Activated CD8-positive, alpha-beta memory T cell treated with anti-CD3 and anti-CD28 coated beads for 48 hours (primary cell): ENCODE measurements around the gene NEURL1.
"Not testable (repeated sequence)": the region's sequence is repeated elsewhere in the genome, so short reads cannot be mapped to it uniquely, and the experiment has no call there.

ENCODE experiments used
- DNase-seq, 3 experiments: peaks; one replicate each; pipeline ENCODE4 v3.0.0-alpha.2; 2020; ENCODE audit warnings: low read depth in 2 of 3, low spot score in 2 of 3

The NEURL1 gene

DNA sequence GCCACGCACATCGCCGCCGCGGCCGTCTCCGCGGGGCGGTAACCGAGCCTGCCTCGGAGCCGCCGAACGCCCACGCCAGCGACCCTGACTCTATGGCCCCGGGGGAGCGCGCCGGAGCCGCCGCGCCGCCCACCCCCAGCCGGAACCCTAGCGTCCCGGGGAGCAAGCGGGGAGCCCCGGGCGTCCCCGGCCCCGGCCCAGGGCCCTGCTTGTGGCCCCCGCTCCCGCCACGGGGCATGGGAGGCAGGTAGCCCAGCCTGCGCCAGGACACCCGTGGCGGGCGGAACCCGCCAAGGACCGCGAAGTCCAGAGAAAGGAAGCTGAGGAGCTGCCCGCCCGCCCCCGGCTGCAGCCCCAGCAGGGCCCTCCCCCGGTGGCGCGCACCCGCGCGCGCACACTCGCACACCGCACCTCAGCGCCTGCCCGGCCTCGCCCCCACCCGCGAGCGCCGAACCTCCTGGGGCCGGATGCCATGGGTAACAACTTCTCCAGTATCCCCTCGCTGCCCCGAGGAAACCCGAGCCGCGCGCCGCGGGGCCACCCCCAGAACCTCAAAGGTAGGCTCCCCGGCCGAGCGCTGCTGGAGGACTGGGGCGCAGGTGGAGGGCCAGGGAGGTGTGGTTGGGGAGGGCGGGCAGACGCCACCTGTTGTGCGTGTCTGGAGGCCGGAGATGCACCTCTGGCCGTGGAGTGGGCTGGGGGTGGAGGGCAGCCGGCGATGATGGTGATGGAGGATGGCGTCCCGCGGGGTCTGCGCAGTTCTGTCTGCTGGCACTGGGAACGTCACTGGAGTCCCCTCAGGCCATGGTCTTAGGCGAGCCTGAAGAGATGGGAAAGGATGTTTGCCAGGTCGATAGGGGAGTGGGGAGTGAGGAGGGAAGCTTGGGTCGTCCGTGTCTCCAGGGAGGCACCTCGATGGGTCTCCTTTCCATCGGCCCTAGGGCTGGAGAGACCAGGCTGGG is 692 bp downstream of the NEURL1 start:
- DNase-seq: no peak

DNA sequence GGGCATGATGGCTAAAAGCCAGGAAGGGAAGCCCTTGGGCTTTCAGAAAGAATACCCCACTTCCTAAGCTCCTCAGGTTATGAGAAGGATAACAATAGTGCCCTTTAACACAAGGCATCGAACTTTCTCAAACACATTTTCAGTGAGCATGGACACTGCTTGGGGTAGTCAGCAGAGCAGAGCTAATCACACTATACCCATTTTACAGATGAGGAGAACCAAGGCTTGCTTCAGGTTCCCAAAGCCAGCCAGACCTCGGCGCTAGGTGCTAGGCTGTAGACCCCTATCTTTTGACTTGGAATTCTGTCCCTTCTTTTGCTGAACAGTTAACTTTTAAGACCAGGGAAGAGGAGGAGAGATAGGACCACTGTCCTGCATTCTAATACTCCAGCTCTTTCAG is 1.8 kb downstream of the NEURL1 start:
- no peak for DNase-seq

DNA sequence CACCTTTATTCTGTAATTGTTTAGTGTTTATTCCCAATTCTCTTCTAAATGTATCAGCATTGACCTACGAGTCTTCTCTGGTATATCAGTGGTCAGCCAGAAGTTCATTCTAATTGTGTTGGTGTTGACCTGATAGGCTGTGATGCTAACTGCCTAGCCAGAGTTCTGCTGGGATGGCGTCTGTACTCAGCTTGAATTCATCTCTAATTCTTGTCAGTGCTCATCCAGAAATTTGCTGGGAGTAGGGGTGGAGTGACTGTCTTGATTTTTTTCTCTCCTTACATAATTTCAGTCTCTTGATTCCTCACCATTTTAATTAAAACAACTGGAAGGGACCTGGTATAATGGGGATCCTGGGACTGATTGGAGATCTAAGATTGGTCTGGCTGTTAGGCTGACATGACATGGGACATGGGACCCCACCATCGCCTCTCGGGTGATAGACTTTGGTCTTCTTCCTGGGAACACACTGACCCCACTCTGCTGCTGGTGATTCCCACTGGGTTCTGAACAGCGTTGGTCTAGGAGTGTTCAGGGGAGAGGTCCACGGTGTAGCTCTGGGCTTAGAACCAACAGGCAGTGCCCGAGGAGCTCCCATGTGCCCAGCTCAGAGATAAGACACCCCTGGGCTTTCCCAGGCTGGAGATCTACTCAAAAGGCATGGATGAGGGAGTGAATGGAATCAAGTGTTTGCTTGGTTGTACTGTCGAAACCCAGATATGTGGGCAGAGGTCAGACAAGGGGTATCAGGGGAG is 3.8 kb downstream of the NEURL1 start:
- no peak for DNase-seq

DNA sequence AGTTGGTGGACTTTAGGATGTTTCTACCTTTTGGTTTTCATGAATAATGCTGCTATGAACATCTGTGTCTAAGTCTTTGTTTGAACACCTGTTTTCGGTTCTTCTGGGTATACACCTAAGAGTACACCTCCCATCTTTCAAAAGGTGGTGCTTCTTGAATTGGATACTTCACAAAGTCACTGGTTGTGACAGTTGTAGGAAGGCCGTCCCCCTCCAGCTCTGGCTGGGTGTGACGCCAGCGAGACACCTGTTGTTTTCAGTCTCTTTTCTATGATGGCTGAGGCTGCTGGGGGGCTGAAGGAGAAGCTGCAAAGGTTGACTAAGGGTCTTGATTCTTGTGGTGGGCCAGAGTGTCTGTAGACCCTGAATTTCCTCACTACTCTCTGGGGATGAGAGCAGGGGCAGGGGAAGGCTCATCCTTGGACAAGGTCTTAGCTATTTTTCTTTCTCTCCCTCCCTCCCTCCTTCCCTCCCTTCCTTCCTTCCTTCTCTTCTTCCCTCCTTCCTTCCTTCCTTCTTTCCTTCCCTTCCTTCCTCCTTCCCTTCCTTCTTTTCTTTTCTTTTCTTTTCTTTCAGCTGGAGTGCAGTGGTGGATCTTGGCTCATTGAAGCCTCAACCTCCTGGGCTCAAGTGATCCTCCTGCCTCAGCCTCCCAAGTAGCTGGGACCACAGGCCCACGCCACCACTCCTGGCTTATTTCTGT is 5.6 kb downstream of the NEURL1 start:
- no peak for DNase-seq

DNA sequence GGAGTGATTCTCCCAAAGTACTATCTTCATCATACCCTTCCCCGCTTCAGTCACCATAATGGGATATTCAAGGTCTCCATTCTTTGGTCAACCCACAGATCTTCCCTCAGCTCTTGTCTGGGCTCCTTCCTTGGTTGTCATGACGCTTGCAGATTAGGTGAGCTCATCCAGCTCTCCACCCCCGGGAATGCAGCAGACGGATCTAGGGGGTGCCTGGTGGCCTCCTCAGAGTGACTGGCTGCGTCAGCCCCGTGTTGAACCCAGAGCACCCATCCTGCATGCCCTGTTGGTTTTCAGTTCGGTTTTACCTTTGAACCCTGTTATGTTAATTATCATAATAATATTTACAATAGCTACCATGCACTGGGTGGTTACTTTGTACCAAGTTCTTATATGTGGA is 6.4 kb downstream of the NEURL1 start:
- no peak for DNase-seq

DNA sequence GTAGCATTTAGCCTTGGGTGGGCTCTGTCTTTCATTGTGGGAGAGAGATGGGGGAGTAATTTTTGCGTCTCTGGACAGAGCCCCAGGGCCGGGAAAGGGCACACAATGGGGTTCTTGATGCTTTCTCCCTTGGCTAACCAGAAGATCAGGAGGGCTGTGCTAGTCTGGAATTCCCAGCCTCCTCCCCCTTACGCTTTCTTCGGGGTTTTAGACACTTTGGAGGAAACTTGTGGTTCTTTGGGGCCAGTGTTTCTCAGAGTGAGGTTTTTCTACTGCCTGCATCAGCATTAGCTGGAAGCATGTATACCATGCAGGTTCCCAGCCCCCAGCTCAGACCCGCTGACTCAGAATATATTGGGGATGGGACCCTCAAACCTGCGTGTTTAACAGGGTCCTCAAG is 7.0 kb downstream of the NEURL1 start:
- no peak for DNase-seq

DNA sequence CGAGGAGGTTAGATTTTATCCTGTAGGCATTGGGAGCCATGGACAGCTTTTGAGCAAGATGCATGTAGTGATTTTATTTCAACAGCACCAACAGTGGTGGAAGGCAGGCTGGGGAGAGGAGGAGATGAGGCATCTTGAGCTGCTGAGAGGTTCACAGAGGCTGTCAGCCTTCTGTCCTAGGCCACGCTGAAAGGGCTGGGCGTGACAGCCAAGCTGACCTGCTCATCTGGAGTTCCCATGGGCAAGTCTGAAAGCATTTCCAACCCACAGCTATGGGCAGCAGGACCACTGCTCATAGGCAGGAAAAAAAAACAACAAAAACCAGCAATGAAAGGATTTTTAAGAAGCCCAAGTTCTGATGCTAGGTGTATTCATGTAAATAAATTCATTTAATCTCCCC is 7.7 kb downstream of the NEURL1 start:
- no peak for DNase-seq

DNA sequence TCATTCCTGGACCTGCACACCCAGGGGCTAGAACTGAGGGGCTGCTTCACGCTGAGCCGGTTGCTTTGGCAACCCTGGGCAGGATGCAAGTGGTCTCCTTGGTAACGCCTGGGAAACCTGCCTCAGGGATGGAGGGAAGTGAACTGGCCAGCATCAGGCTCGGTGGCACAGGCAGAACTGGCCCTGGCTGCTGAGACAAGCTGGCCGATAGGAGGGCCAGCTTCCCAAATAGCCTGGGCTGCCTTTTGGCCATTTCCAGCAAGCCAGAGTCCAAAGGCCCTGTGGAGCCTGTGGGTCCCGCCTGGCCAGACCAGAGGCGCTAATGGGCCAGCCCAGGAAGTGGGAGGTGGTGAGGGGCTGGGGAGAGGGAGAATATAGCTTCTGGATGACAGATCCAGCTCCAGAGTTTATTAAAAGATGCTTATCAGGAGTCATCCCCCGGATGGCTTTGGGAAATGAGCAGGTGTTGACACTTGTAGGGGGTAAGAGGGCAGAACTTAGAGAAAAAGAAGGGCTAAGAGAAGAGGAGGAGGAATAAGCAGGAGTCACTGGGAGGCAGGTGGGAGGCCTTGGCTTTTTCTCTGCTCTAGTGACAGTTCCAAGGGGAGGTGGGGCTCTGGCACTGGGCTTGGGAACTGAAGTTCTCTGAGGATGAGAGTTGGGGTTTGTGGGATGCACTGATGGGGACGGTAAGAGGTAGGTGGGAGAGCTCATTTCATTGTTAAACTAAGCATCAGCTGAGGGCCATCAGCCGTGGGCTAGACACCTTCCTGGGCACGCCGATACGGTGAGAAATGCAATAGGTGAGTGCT is 9.6 kb downstream of the NEURL1 start:
- no peak for DNase-seq

DNA sequence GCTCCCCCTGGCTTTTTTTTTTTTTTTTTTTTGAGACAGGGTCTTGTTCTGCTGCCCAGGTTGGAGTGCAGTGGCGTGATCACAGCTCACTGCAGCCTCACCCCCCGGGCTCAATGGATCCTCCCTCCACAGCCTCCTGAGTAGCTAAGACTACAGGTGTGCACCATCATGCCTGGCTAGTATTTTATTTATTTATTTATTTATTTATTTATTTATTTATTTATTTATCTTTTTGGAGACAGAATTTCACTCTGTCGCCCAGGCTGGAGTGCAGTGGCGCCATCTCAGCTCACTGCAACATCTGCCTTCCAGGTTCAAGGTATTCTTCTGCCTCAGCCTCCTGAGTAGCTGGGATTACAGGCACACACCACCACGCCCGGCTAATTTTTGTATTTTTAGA is 10.3 kb downstream of the NEURL1 start:
- not testable (repeated sequence) for DNase-seq

DNA sequence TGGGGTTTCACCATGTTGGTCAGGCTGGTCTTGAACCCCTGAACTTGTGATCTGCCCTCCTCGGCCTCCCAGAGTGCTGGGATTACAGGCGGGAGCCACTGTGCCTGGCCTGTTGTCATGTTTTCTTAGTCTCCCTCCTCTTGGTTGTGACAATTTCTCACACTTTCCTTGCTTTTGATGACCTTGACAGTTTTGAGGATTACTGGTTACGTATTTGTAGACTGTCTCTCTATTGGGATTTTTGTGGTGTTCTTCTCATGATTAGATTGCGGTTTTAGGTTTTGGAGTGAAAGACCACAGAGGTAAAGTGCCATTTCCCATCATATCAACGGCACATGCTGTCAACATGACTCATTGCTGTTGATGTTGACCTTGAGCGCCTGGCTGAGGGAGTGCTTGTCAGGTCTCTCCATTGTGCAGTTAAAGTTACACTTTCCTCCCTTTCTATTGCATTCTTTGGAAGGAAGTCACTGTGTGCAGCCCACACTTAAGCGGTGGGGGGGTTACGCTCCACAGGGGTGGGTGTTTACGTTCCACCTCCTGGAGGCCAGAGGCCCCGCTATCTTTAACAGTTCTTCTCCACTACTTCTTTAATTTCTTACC is 10.8 kb downstream of the NEURL1 start:
- no peak for DNase-seq

DNA sequence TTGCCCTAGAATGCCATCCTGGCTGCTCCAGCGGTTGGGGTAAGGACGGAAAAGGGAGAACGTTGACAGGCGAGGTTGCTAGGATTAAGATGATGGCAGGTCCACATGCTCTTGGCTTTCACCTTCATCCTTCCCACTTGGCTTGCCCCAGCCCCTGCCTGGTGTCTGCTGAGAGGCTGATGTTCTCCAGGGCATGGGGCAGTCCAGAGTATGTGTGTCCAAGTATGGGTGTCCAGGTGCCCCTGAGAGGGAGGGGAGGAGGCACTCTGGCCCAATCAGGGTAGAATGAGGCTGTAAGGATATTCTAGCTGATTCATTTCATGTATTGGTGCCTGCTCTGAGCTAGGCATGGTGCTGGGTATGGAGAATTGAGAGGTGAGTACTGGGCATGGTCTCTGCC is 12.6 kb downstream of the NEURL1 start:
- DNase-seq: no peak

DNA sequence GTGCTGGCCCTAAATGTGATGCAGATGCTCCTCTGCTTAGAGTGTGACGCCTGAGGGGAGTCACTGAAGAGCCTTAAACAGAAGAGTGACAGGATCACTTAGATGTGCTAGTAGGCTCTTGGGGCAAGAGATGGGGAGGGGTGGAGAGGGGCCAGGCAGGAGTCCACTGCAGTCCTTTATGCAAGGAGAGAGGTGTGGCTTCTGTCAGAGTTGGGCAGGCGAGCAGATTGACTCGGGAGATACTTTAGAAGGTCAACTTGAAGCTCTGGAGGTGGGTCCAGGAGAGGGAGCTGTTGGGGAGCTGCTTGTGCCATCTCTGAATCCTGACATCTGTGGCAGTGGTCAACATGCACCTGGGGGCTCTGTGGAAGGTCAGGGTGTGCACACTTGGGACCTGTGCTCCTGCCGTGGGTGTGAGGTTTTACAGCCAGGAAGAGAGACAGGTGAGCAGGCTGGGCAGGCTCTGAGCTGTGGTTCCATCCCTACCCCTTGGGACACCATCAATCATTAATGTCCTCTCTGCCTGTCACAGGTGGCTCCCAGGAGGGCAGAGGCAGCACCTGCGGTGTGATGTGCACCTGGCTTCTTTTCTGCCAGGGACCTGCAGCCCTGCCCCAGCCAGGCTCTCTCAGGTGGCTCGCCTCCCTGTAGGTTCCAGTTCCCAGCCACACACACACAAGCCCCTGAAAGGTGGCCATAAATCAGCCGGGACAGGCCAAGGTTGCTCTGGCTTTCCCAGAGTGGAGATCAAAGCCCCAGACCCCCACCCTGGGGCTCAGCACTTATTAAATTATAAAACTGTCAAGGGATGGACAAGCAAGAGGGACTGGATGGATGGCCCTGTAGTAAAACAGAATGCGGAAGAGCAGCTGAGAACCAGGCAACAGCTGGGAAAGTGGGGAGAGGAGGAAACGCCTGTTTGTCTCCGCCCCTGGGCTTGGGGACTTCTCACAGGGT is 14.0 kb downstream of the NEURL1 start:
- DNase-seq: no peak

DNA sequence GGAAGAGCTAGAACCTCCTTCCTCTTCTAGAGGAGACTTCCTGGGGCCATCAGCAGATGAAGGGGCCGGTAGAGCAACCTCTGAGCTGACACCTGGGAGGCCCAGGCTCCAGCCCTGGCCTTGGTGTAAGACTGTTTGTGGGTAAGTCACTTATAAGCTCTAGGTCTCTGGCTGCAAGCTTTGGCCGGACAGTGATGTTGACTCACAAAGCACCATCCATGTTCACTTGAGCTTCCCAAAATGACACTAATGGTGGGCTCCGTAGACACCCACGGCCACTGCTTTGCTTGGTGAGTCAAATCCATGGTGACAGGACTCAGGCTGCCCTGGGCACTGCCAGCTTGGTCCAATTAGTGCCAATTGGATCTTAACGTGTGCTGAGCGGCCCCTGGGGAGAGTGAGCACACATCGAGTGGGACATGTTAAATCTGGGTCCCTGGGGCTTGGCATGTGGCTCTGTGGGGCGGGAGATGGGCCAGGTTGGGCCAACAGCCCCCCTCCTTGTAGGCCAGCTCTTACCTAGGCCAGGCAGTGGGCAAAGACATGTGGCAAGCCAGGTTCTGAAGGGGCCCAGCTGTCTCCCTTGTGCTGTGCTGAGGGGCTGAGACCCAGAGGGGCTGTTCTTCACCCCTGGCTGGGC is 16.7 kb downstream of the NEURL1 start:
- no peak for DNase-seq

DNA sequence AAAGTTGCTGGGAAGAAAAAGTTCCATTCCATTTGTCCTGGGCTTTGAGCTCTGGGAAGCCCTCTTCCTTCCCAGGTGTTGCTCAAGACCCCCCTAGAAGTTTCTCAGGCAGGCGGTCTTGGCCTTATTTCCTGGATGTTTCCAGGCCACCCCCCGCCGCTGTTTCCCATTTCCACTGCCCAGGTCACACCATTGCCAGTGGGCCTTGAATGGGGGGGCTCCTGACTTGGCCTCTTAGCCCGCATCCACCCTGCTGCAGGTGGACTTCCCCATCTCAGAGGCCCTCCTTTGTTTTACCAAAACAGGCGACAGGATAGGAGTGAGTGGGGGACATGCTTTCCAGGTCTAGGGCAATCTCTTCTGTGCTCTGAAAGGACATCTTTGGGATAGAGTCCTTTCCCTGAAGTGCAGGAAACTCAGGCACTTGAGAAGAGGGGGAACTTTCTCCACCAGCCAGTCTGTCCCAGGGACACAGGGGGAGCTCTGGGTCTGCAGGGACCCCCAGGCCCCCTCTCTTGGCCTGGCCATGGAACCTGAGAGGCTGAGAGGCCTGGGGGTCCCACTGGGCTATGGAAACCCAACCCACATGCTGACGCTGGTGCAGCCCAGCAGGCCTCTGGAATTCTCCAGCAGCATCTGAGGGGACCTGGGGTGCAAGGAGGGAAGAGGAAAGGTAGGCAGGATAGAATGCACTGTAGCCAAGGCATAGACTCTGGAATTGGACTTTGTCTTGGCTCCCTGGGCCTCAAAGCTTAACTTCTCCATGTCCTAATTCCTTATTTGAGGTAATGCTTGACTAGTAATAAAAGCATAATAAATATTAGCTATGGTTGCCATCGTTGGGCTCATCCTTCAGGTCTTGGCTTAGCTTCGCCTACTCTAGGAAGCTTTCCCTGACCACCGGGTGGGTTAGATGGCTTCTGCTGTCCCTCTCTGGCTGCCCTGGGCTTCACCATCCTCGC is 17.6 kb downstream of the NEURL1 start:
- DNase-seq: no peak

DNA sequence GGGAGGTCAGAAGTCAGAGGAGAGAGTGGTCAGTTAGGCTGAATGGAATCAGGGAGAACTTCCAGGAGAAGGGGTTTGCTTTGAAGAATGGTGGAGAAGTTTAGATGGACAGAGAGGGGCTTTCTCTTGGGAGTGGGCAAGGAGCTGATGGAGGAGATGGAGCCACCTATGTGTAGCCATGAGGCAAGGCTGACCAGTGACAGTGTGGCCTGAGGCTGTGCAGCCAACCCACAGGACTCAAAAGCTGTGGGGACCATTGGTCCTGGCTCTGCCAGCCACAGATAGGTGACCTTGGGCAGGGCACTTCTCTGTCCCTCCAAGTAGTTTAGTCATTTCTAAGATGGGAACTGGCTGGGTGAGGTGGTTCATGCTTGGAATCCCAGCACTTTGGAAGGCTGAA is 18.7 kb downstream of the NEURL1 start:
- no peak for DNase-seq

DNA sequence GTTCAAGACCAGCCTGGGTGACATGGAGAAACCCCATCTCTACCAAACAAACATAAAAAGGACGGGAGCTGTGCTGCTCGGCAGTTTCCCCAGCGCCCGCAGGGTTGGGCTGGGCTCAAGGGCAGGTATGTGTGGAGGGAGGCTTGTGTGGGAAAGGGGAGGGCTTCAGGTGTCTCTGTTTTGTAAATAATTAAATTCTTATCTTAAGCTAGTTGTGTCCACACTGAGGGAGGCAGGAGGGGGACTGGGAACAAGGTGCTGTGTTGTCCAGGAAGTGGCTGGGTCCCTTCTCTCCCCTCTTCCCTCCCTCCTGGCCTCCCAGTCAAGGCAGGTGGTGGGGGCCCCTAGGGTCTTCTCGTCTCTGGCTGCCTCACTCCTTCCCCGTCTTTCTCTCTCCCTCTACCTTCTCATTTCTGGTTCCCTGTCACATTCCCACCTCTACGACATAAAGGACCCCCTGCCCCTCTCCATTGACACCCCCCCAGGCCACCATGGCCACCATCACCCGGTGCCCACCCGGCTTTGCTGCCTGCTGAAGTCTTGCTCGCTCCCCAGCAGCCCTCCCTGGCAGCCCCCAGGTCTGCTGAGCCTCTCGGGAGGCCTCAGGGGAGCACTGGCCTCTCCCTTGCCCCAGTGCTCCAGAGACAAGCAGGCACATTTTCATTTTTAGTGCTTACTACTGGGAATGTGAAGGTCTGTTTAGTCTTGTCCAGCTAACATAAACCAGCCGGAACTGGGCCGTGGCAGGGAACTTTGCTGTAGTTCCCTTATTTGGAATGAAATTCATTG is 19.3 kb downstream of the NEURL1 start:
- DNase-seq: no peak
